ENCODE data around the gene ETV5. TPM values are rescaled to one million over a fixed set of nuclear protein-coding genes. Genes with fewer than 3 reads are reported as not detected.

The ETV5 gene
- total RNA-seq, 1 experiment from 2014 or later, result 92.9 TPM

DNA sequence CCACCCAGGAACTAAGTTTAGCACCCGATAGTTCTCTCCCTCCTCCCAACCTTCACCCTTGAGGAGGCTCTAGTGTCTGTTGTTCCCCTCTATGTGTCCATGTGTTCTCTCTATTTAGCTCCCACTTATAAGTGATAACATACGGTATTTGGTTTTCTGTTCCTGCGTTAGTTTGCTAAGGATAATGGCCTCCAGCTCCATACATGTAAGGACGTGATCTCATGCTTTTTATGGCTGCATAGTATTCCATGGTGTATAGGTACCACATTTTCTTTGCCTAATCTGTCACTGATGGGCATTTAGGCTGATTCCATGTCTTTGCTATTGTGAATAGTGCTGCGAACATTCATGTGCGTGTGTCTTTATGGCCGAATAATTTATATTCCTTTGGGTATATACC is 104.2 kb downstream of the ETV5 start:
- H3K36me3 ChIP-seq (ENCODE audit: insufficient read depth, low read length, poor library complexity, severe bottlenecking), result no peaks in the 10 kb centered on the region
- H3K27me3 ChIP-seq (replicated peaks; ENCODE audit: insufficient read depth, low read depth, low read length, poor library complexity), result no peaks in the 10 kb centered on the region
- CTCF ChIA-PET, result interaction anchor here (0.6 kb wide), 1 partner anchor 22 kb away, joined by 9 read pairs; no protein-coding TSS in a partner anchor
- POLR2A ChIA-PET (ENCODE audit: low non-redundant PET), result interaction anchor here (0.6 kb wide), 1 partner anchor 90 kb away, joined by 3 read pairs; no protein-coding TSS in a partner anchor
- H3K9me3 ChIP-seq (ENCODE audit: low read depth, low read length, poor library complexity, severe bottlenecking), result no peaks in the 10 kb centered on the region
- no peak for DNase-seq (ENCODE audit: low spot score)
- intact Hi-C loops (cut with micrococcal nuclease; ENCODE audit: unreplicated experiment), result loop anchor here (5.0 kb wide), 1 partner anchor 103 kb away; the partner anchor contains the start of gene ETV5
- BruUV-seq (replicated peaks), result no TSS peak
- no peak overlapping the region for H3K27ac ChIP-seq (ENCODE audit: low read depth, low read length, poor library complexity, severe bottlenecking)
- H3K4me1 ChIP-seq (ENCODE audit: insufficient read depth, low read length, poor library complexity, severe bottlenecking), result no peaks in the 10 kb centered on the region
- TF ChIP-seq, protein P1, sequence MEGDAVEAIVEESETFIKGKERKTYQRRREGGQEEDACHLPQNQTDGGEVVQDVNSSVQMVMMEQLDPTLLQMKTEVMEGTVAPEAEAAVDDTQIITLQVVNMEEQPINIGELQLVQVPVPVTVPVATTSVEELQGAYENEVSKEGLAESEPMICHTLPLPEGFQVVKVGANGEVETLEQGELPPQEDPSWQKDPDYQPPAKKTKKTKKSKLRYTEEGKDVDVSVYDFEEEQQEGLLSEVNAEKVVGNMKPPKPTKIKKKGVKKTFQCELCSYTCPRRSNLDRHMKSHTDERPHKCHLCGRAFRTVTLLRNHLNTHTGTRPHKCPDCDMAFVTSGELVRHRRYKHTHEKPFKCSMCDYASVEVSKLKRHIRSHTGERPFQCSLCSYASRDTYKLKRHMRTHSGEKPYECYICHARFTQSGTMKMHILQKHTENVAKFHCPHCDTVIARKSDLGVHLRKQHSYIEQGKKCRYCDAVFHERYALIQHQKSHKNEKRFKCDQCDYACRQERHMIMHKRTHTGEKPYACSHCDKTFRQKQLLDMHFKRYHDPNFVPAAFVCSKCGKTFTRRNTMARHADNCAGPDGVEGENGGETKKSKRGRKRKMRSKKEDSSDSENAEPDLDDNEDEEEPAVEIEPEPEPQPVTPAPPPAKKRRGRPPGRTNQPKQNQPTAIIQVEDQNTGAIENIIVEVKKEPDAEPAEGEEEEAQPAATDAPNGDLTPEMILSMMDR (conservative IDR thresholded peaks at IDR 0.05; ENCODE audit: low read depth, low read length), result no peak
- TF ChIP-seq EZH2 (IDR thresholded peaks at IDR 0.05; ENCODE audit: borderline replicate concordance, low read depth, low read length, poor library complexity, severe bottlenecking), result no peak
- no peak overlapping the region for H3K4me3 ChIP-seq (ENCODE audit: low read depth, low read length, poor library complexity, severe bottlenecking)

DNA sequence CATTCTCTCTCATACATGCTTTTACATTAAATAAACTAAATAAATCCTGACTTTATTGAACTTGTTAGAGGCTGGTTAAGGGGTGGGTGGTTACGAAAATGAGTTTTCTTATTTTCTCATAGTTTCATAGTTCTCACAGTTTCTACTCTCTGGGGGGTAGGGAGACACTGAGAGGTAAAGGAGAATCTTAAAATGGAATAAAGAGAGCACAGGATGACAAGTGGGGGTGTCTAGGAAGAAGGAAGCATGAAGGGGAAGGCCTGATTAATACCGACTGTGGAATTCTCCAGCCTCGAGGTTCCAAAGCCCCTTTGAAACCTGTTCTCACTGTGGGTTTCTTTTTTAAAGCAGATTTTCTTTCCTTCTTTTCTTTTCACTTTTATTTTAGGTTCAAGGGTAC is 104.7 kb downstream of the ETV5 start:
- ChIA-PET POLR2A (ENCODE audit: low non-redundant PET) (interaction anchor here (0.6 kb wide), 1 partner anchor 91 kb away, joined by 3 read pairs; no protein-coding TSS in a partner anchor), CTCF (no interaction called here)
- TF ChIP-seq, protein P1 (conservative IDR thresholded peaks at IDR 0.05; ENCODE audit: low read depth, low read length), result no peak
- no peak for TF ChIP-seq EZH2 (IDR thresholded peaks at IDR 0.05; ENCODE audit: borderline replicate concordance, low read depth, low read length, poor library complexity, severe bottlenecking)
- no peaks in the 10 kb centered on the region for H3K9me3 ChIP-seq (ENCODE audit: low read depth, low read length, poor library complexity, severe bottlenecking)
- no peaks in the 10 kb centered on the region for H3K4me1 ChIP-seq (ENCODE audit: insufficient read depth, low read length, poor library complexity, severe bottlenecking)
- no peak overlapping the region for H3K4me3 ChIP-seq (ENCODE audit: low read depth, low read length, poor library complexity, severe bottlenecking)
- no peak overlapping the region for H3K27ac ChIP-seq (ENCODE audit: low read depth, low read length, poor library complexity, severe bottlenecking)
- DNase-seq (ENCODE audit: low spot score), result no peak
- H3K27me3 ChIP-seq (replicated peaks; ENCODE audit: insufficient read depth, low read depth, low read length, poor library complexity), result no peaks in the 10 kb centered on the region
- no peaks in the 10 kb centered on the region for H3K36me3 ChIP-seq (ENCODE audit: insufficient read depth, low read length, poor library complexity, severe bottlenecking)
- no TSS peak for BruUV-seq (replicated peaks)
- intact Hi-C loops (cut with micrococcal nuclease; ENCODE audit: unreplicated experiment), result loop anchor here (5.0 kb wide), 1 partner anchor 103 kb away; the partner anchor contains the start of gene ETV5

- no peak for DNase-seq (ENCODE audit: low spot score)
- no peak for TF ChIP-seq EZH2 (IDR thresholded peaks at IDR 0.05; ENCODE audit: borderline replicate concordance, low read depth, low read length, poor library complexity, severe bottlenecking)
- TF ChIP-seq, protein P1 (conservative IDR thresholded peaks at IDR 0.05; ENCODE audit: low read depth, low read length), result no peak
- CTCF ChIA-PET, result interaction anchor here (0.5 to 1.2 kb wide), 10 partner anchors 95 to 541 kb away, joined by 3 to 11 read pairs (median 4); partner anchors contain the start of gene CRYGS
- no peaks in the 10 kb centered on the region for H3K27me3 ChIP-seq (replicated peaks; ENCODE audit: insufficient read depth, low read depth, low read length, poor library complexity)
- H3K36me3 ChIP-seq (ENCODE audit: insufficient read depth, low read length, poor library complexity, severe bottlenecking), result no peaks in the 10 kb centered on the region
- no peaks in the 10 kb centered on the region for H3K4me1 ChIP-seq (ENCODE audit: insufficient read depth, low read length, poor library complexity, severe bottlenecking)
- no peak overlapping the region for H3K4me3 ChIP-seq (ENCODE audit: low read depth, low read length, poor library complexity, severe bottlenecking)
- intact Hi-C loops (cut with micrococcal nuclease; ENCODE audit: unreplicated experiment), result loop anchor here (5.0 kb wide), 1 partner anchor 104 kb away; the partner anchor contains the start of gene ETV5
- no TSS peak for BruUV-seq (replicated peaks)
- POLR2A ChIA-PET (ENCODE audit: low non-redundant PET), result no interaction called here
- no peaks in the 10 kb centered on the region for H3K9me3 ChIP-seq (ENCODE audit: low read depth, low read length, poor library complexity, severe bottlenecking)
- no peak overlapping the region for H3K27ac ChIP-seq (ENCODE audit: low read depth, low read length, poor library complexity, severe bottlenecking)
These were observed 105.3 kb downstream of the ETV5 start for GRCh38 chr3:186003610-186004009.

Data from A673 (cell line).